HG02763 (cell line): ENCODE data around the gene ALDH1L1.

Source experiments
- ATAC-seq: cut with Tn5 transposase; IDR thresholded peaks from one replicate; pipeline ENCODE4 v1.9.1; 2021; ENCODE audit warnings: mild to moderate bottlenecking, moderate library complexity; ENCODE audit not compliant: unreplicated experiment

The ALDH1L1 gene

GRCh38 chr3:126197343-126197742 lies 17.0 kb upstream of the ALDH1L1 start:
- no peak for ATAC-seq

- no peak for ATAC-seq
Measured at GRCh38 chr3:126194713-126195305, 14.4 kb upstream of the ALDH1L1 start.

GRCh38 chr3:126191246-126191645 lies 10.9 kb upstream of the ALDH1L1 start:
- ATAC-seq: no peak

- no peak for ATAC-seq
Measured at GRCh38 chr3:126187920-126188319, 7.5 kb upstream of the ALDH1L1 start.

- ATAC-seq: no peak
Measured at GRCh38 chr3:126186749-126187148, 6.4 kb upstream of the ALDH1L1 start.

GRCh38 chr3:126186271-126186670 lies 5.9 kb upstream of the ALDH1L1 start:
- ATAC-seq: no peak

- ATAC-seq: no peak
Measured at GRCh38 chr3:126184465-126185000, 4.1 kb upstream of the ALDH1L1 start.

GRCh38 chr3:126181398-126181725 lies 976 bp upstream of the ALDH1L1 start:
- no peak for ATAC-seq

- no peak for ATAC-seq
Measured at GRCh38 chr3:126179825-126180476, 435 bp downstream of the ALDH1L1 start.

- no peak for ATAC-seq
Measured at GRCh38 chr3:126170073-126170777, 10.2 kb downstream of the ALDH1L1 start.

GRCh38 chr3:126167566-126167965 lies 12.8 kb downstream of the ALDH1L1 start:
- ATAC-seq: no peak

- no peak for ATAC-seq
Measured at GRCh38 chr3:126166009-126166408, 14.4 kb downstream of the ALDH1L1 start.

- no peak for ATAC-seq
Measured at GRCh38 chr3:126161309-126161708, 19.1 kb downstream of the ALDH1L1 start.

GRCh38 chr3:126160243-126161210 lies 19.9 kb downstream of the ALDH1L1 start:
- ATAC-seq: no peak

- ATAC-seq: no peak
Measured at GRCh38 chr3:126159476-126159875, 20.9 kb downstream of the ALDH1L1 start.

GRCh38 chr3:126158912-126159454 lies 21.4 kb downstream of the ALDH1L1 start:
- no peak for ATAC-seq

GRCh38 chr3:126158016-126158911 lies 22.1 kb downstream of the ALDH1L1 start:
- ATAC-seq: no peak

GRCh38 chr3:126157083-126157768 lies 23.2 kb downstream of the ALDH1L1 start:
- no peak for ATAC-seq

GRCh38 chr3:126156468-126156867 lies 23.9 kb downstream of the ALDH1L1 start:
- ATAC-seq: no peak
